DND-41 (cell line): ENCODE results near the gene CUBN.
A peak's percentile ranks its signal among the peaks of the same experiment; 100 is the strongest.

ENCODE experiments used
- ATAC-seq: fragments of 200-7000 bp; cut with Tn5 transposase; 3 replicates; pipeline ENCODE4 v1.9.1; 2021; ENCODE audit warnings: low read depth; ENCODE audit not compliant: insufficient read depth
- DNase-seq: peaks from one replicate; pipeline ENCODE4 v3.0.0-alpha.2; 2020
- H2AFZ ChIP-seq: 2 replicates; pipeline ENCODE4 v1.6.0; 2012; ENCODE audit warnings: low read depth, low read length
- H3K27ac ChIP-seq: 2 replicates; pipeline ENCODE4 v1.5.1; 2012; ENCODE audit warnings: low read length, inconsistent platforms
- H3K27me3 ChIP-seq: fragments of 200-600 bp; sonication (generic); 2 replicates; pipeline ENCODE4 v1.6.0; 2012; ENCODE audit warnings: low read length, mild to moderate bottlenecking, inconsistent platforms; ENCODE audit not compliant: insufficient read depth, poor library complexity
- H3K36me3 ChIP-seq: 2 replicates; pipeline ENCODE4 v1.5.1; 2012; ENCODE audit warnings: low read length, inconsistent platforms; ENCODE audit not compliant: insufficient read depth
- H3K4me1 ChIP-seq: 2 replicates; pipeline ENCODE4 v1.5.1; 2012; ENCODE audit warnings: mild to moderate bottlenecking, low read length; ENCODE audit not compliant: insufficient read depth
- H3K4me2 ChIP-seq: 2 replicates; pipeline ENCODE4 v1.6.0; 2012; ENCODE audit warnings: mild to moderate bottlenecking, moderate library complexity, low read length, inconsistent platforms; ENCODE audit not compliant: insufficient read depth
- H3K4me3 ChIP-seq, 2 experiments: fragments of 200-600 bp in 1 of 2; shearing (Covaris generic) in 1 of 2; 2 replicates each; pipeline ENCODE4 v1.5.1; 2012 to 2016; ENCODE audit warnings: inconsistent platforms in 2 of 2, low read length in 2 of 2, mild to moderate bottlenecking in 2 of 2, low read depth in 1 of 2, moderate library complexity in 1 of 2
- H3K79me2 ChIP-seq: 2 replicates; pipeline ENCODE4 v1.6.0; 2012; ENCODE audit warnings: low read length, inconsistent platforms; ENCODE audit not compliant: insufficient read depth
- H3K9ac ChIP-seq: 2 replicates; pipeline ENCODE4 v1.6.0; 2012; ENCODE audit warnings: low read depth, mild to moderate bottlenecking, inconsistent platforms, low read length, moderate library complexity
- H3K9me3 ChIP-seq: 2 replicates; pipeline ENCODE4 v1.5.1; 2012; ENCODE audit warnings: low read length, moderate library complexity, mild to moderate bottlenecking, inconsistent platforms; ENCODE audit not compliant: insufficient read depth, severe bottlenecking
- H4K20me1 ChIP-seq: 2 replicates; pipeline ENCODE4 v1.6.0; 2012; ENCODE audit warnings: low read length; ENCODE audit not compliant: insufficient read depth
- CTCF ChIP-seq: IDR thresholded peaks from 2 replicates; pipeline ENCODE4 v1.5.1; 2012; ENCODE audit warnings: borderline replicate concordance, low read length, moderate library complexity, mild to moderate bottlenecking; ENCODE audit not compliant: poor library complexity, severe bottlenecking; ENCODE audit errors: extremely low read depth
- EZH2 ChIP-seq: IDR thresholded peaks from 3 replicates; pipeline ENCODE4 v1.6.1; 2012; ENCODE audit warnings: borderline replicate concordance, low read depth, mild to moderate bottlenecking, moderate library complexity, low read length, inconsistent platforms; ENCODE audit not compliant: severe bottlenecking

CUBN gene

GRCh38 chr10:17073725-17074540 lies 55.7 kb downstream of the CUBN start:
- ATAC-seq = no peak
- Histone ChIP-seq H3K27ac (no peak overlapping the region), H3K9ac (no peak overlapping the region), H2AFZ (no peak overlapping the region), H3K36me3 (no peaks in the 10 kb centered on the region), H3K27me3 (no peaks in the 10 kb centered on the region), H3K4me2 (no peak overlapping the region), H3K79me2 (no peaks in the 10 kb centered on the region), H3K9me3 (no peaks in the 10 kb centered on the region), H3K4me1 (no peaks in the 10 kb centered on the region), H3K4me3 (no peak overlapping the region), H4K20me1 (no peaks in the 10 kb centered on the region)
- TF ChIP-seq EZH2 (no peak), CTCF (no peak)
- DNase-seq = no peak

DNA sequence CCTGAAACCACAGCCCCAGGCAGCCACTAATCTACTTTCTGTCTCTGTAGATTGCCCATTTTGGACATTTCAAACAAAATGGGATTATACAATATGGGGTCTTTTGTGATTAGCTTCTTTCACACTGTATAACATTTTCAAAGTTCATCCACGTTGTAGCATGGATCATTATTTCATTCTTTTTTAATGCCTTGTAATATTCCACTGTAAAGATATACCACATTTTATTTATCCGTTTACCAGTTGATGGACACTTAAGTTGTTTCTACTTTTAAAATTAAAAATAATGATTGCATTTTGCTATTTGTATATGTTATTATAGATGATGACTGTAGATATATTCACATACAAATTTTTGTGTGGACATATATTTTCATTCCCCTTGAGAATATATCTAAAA lies 60.7 kb downstream of the CUBN start:
- Histone ChIP-seq H3K79me2 (no peaks in the 10 kb centered on the region), H2AFZ (no peak overlapping the region), H3K9ac (no peak overlapping the region), H4K20me1 (no peaks in the 10 kb centered on the region), H3K4me2 (no peak overlapping the region), H3K4me1 (peaks cover 20% of the 10 kb centered on the region), H3K27ac (no peak overlapping the region), H3K9me3 (no peaks in the 10 kb centered on the region), H3K4me3 (no peak overlapping the region), H3K36me3 (no peaks in the 10 kb centered on the region), H3K27me3 (no peaks in the 10 kb centered on the region)
- DNase-seq (no peak), ATAC-seq (no peak)
- TF ChIP-seq CTCF (no peak), EZH2 (no peak)

GRCh38 chr10:17067376-17068264 lies 62.0 kb downstream of the CUBN start:
- H3K27me3 ChIP-seq = no peaks in the 10 kb centered on the region
- H3K9me3 ChIP-seq = no peaks in the 10 kb centered on the region
- H3K4me1 ChIP-seq = peaks cover 33% of the 10 kb centered on the region
- H3K4me2 ChIP-seq = peak overlapping the region; percentile 40; the same call in 1 of the 2 replicates
- H3K4me3 ChIP-seq = no peak overlapping the region
- DNase-seq = peak; percentile 22
- H3K79me2 ChIP-seq = no peaks in the 10 kb centered on the region
- H3K9ac ChIP-seq = no peak overlapping the region
- TF ChIP-seq EZH2 = no peak
- no peak for TF ChIP-seq CTCF
- peak overlapping the region; percentile 42; the same call in 1 of the 2 replicates for H3K27ac ChIP-seq
- no peak overlapping the region for H2AFZ ChIP-seq
- no peaks in the 10 kb centered on the region for H4K20me1 ChIP-seq
- H3K36me3 ChIP-seq = no peaks in the 10 kb centered on the region
- ATAC-seq = peak; percentile 74
